ENCODE data around the gene HYAL1.
"Not testable (repeated sequence)": the region's sequence is repeated elsewhere in the genome, so short reads cannot be mapped to it uniquely, and the experiment has no call there.

The HYAL1 gene

DNA sequence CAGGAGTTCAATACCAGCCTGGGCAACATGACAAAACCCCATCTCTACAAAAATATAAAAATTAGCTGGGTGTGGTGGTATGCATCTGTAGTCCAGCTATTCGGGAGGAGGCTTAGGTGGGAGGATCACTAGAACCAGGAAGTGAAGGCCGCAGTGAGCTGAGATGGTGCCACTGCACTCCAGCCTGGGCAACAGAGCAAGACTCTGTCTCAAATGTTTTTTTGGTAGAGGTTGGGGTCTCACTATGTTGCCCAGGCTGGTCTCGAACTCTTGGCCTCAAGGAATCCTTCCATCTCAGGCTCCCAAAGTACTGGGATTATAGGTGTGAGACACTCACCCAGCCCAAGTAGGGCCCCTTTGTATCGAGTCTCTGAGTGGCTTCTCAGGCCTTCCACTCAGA, 9.3 kb downstream of the HYAL1 start:
- no peak for DNase-seq (ENCODE audit: low read depth, low spot score)

- no peak for DNase-seq (ENCODE audit: low read depth, low spot score)
These were observed 10.1 kb downstream of the HYAL1 start for GRCh38 chr3:50293079-50293801.

GRCh38 chr3:50292159-50293078, 11.0 kb downstream of the HYAL1 start, which contains the start of gene IFRD2:
Gene IFRD2 (minus strand): TSS chr3:50292429. CDS start chr3:50292274, 155 bp downstream.
- DNase-seq (ENCODE audit: low read depth, low spot score) = peak; percentile 92

GRCh38 chr3:50290161-50290641, 13.2 kb downstream of the HYAL1 start:
- no peak for DNase-seq (ENCODE audit: low read depth, low spot score)

- DNase-seq (ENCODE audit: low read depth, low spot score) = no peak
These were observed 14.2 kb downstream of the HYAL1 start for GRCh38 chr3:50289130-50289529.

DNA sequence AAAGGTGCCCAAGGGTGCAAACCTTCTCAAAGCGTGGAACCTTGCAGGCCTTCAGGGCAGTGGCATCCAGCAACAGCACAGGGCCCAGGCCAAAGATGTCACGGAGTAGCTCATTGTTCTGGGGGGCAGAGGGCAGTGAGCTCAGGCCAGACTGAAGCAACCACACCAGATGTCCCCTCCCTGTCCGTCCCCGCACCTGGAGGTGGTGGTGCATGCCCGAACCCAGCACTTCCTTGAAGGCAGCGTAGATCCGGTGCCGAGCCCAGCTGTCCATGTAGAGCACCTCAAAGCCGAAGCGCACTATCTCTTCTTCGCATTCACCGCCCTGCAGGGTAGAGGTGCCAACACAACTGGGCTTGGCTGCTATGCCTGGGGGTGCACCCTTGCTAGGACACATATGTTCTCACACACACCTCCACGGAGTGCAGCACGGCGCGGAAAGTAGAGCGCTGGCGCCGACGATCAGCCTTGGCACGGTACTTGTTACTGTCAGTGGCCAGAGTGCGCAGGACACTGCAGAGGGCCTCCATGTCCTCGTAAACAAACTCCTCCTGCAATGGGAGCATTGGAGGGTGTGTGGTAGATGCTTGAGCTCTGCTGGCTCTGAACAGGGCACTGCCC, 14.9 kb downstream of the HYAL1 start:
- DNase-seq (ENCODE audit: low read depth, low spot score) = no peak

GRCh38 chr3:50287262-50287661, 16.1 kb downstream of the HYAL1 start:
- no peak for DNase-seq (ENCODE audit: low read depth, low spot score)

DNA sequence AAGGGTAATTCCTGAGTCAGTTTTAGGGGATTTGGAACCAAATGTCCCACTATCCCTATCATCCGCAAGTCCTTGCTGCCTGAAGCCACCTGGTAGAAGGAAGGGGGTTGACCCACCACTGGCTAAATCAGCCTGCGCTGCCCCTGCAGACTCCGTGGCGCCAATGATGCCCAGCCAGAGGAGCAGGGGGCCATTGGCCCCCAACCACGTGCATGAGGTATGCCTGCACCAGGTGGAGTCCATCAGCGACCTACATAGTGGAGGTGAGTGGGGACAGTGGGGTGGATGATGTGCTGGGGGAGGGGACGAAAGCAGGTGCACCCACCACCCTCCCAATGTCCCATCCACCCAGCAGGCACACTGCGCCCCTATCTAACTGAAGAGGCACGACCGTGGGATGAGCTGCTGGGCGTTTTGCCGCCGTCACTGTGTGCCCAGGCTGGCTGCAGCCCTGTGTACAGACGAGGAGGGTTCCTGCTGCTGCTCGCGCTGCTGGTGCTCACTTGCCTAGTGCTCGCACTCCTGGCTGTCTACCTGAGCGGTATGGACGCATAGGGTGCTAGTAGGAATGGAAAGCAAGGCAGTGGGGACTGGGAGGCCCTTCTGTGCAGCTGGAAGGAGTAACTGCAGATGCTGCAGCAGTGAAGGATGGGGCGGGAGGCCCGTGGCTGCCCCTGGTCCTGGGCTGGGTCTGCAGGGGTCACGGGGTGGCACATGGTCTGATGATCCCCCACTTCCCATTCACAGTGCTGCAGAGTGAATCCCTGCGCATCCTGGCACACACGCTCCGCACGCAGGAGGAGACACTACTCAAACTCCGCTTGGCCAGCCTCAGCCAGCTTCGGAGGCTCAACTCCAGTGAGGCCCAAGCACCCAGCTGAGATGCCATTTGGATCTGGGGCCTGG, 16.8 kb downstream of the HYAL1 start:
- DNase-seq (ENCODE audit: low read depth, low spot score) = no peak

- not testable (repeated sequence) for DNase-seq (ENCODE audit: low read depth, low spot score)
These were observed 19.3 kb downstream of the HYAL1 start for GRCh38 chr3:50284121-50284520.

GRCh38 chr3:50279255-50280016, 23.9 kb downstream of the HYAL1 start:
- no peak for DNase-seq (ENCODE audit: low read depth, low spot score)

DNA sequence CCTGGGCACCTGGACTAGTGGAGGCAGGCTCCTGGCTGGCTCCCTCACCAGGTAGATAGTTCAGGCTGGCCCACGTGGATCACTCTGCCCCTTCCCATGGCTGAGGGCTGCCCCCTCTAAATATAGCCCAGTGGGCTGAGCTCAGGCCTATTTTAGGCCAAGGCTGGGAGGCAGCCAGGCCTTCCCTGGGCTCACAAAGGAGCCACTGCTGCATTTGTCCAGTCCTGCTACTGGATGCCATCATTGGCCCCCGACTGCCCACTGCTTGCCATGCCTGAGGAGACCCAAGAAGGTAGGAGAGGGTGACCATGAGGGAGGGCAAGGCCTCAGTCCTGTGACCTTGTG, 24.5 kb downstream of the HYAL1 start, which contains the start of gene LSMEM2:
Gene LSMEM2, plus strand, starts transcription at position 208 of the 345 bp plus-strand sequence. Its CDS starts 27 bp downstream, at position 235.
- no peak for DNase-seq (ENCODE audit: low read depth, low spot score)

DNA sequence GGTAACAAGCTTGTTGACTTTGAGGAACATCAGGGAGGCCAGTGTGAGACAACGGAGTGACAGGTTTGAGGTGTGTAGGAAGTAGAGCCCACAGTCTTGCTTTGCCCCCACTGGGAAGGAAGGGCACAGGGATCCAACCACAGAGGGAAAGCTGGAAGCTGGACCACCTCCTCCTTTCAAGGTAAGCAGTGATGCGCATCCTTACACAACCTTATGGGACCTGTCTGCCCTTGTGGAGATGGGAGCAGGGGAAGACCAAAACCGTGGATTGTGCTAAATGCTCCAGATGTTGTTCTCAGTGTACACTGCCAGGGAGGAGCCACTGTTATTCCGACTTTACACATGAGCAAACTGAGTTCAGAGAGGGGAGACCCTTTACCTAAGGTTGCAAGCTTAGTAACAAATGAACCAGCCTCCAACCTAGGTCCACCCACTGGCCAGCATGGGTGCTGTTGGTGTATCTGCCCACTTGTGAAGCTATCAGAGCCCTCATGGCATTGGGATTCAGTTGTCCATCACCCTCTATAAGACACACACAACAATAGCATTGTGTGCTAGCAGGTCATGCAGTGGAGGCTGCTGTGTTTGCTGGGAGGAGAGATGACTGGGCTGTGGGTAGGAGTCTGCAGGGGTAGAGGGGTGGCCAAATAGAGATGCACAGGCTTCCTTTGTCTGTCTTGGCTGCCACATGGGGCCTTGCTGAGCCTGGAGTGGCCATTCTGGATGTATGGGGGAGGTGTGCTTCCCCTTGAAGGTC, 25.1 kb downstream of the HYAL1 start:
- DNase-seq (ENCODE audit: low read depth, low spot score) = no peak

GRCh38 chr3:50276762-50277101, 26.6 kb downstream of the HYAL1 start:
- DNase-seq (ENCODE audit: low read depth, low spot score) = no peak

- no peak for DNase-seq (ENCODE audit: low read depth, low spot score)
These were observed 27.2 kb downstream of the HYAL1 start for GRCh38 chr3:50275996-50276761.

GRCh38 chr3:50275141-50275995, 28.0 kb downstream of the HYAL1 start:
- no peak for DNase-seq (ENCODE audit: low read depth, low spot score)

GRCh38 chr3:50274371-50275104, 28.8 kb downstream of the HYAL1 start:
- no peak for DNase-seq (ENCODE audit: low read depth, low spot score)

DNA sequence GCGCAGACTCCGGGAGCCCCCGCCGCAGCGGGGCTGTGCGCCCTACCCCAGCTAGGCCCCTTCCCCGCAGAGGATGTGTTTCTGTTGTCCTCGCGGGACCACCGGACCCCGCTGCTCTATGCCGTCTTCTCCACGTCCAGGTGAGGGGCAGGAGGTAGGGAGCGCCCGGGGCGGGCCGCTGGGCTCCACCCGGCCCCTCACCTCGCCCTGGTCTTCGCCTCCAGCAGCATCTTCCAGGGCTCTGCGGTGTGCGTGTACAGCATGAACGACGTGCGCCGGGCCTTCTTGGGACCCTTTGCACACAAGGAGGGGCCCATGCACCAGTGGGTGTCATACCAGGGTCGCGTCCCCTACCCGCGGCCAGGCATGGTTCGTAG, 29.7 kb downstream of the HYAL1 start:
- DNase-seq (ENCODE audit: low read depth, low spot score) = no peak

Data from brain pericyte (primary cell).